ENCODE measurements around the gene DENND10.
"Not testable (repeated sequence)": the region's sequence is repeated elsewhere in the genome, so short reads cannot be mapped to it uniquely, and the experiment has no call there.

Gene DENND10

GRCh38 chr10:119131512-119132240, 27.8 kb downstream of the DENND10 start:
- ATAC-seq (ENCODE audit: low read depth) (no peak), DNase-seq (ENCODE audit: low spot score) (no peak)
- no peaks in the 10 kb centered on the region for H3K4me1 ChIP-seq (ENCODE audit: insufficient read depth, poor library complexity, severe bottlenecking)
- TF ChIP-seq CTCF (IDR thresholded peaks at IDR 0.05; ENCODE audit: poor library complexity, severe bottlenecking), result no peak
- no peaks in the 10 kb centered on the region for H3K27me3 ChIP-seq (ENCODE audit: insufficient read depth, poor library complexity, severe bottlenecking)
- H3K36me3 ChIP-seq (ENCODE audit: low read depth), result peaks cover 64% of the 10 kb centered on the region
- no peak overlapping the region for H3K27ac ChIP-seq (ENCODE audit: poor library complexity, severe bottlenecking)
- H3K4me3 ChIP-seq (ENCODE audit: severe bottlenecking), result no peak overlapping the region
- H3K9me3 ChIP-seq (ENCODE audit: severe bottlenecking), result no peaks in the 10 kb centered on the region

DNA sequence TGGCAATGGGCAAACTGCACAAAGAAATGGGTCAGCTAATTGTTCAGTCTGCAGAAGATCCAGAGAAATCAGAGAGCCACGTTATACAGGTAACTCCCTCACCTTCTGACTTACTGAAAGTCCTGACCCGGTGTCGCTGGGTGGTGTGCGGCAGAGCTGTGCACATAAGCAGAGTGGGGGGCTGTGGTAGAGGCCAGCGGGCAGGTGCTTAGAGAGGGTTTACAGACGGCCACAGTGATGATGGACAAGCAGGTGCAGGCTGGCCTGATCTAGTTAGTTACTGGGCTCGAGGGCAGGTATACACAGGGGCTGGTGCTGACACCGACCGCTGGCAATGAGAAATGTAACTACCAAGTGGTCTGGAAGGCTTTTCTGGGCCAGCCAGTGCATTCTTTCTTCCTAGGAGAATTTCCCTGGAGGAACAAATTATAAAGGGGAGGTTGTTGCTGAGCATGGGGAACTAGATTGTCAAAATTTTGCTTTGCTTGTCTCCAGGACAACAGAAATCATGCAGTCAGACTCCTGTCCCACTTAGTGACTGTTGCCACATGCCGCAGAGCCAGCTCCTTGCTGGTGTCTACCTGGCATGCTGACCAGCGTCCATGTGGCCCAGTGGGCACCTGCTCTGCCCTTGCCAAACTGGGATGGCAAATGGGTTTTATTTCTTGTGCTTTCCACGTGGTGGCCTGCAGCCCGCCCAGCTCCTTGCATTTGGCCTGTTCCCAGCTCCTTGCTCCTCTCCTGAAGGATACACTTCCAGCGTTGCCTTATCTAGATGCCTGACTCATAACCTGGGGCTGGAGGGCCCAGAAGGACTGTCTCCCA, 28.8 kb downstream of the DENND10 start:
- DNase-seq (ENCODE audit: low spot score) (no peak), ATAC-seq (ENCODE audit: low read depth) (no peak)
- H3K27ac ChIP-seq (ENCODE audit: poor library complexity, severe bottlenecking), result no peak overlapping the region
- H3K9me3 ChIP-seq (ENCODE audit: severe bottlenecking), result no peaks in the 10 kb centered on the region
- H3K4me3 ChIP-seq (ENCODE audit: severe bottlenecking), result no peak overlapping the region
- H3K4me1 ChIP-seq (ENCODE audit: insufficient read depth, poor library complexity, severe bottlenecking), result no peaks in the 10 kb centered on the region
- H3K27me3 ChIP-seq (ENCODE audit: insufficient read depth, poor library complexity, severe bottlenecking), result no peaks in the 10 kb centered on the region
- no peak for TF ChIP-seq CTCF (IDR thresholded peaks at IDR 0.05; ENCODE audit: poor library complexity, severe bottlenecking)
- peaks cover 61% of the 10 kb centered on the region for H3K36me3 ChIP-seq (ENCODE audit: low read depth)

GRCh38 chr10:119133949-119134348, 30.0 kb downstream of the DENND10 start:
- no peak for TF ChIP-seq CTCF (IDR thresholded peaks at IDR 0.05; ENCODE audit: poor library complexity, severe bottlenecking)
- Histone ChIP-seq H3K27me3 (ENCODE audit: insufficient read depth, poor library complexity, severe bottlenecking) (no peaks in the 10 kb centered on the region), H3K4me3 (ENCODE audit: severe bottlenecking) (no peak overlapping the region), H3K4me1 (ENCODE audit: insufficient read depth, poor library complexity, severe bottlenecking) (no peaks in the 10 kb centered on the region), H3K27ac (ENCODE audit: poor library complexity, severe bottlenecking) (no peak overlapping the region), H3K9me3 (ENCODE audit: severe bottlenecking) (no peaks in the 10 kb centered on the region), H3K36me3 (ENCODE audit: low read depth) (peaks cover 55% of the 10 kb centered on the region)
- ATAC-seq (ENCODE audit: low read depth), result no peak
- DNase-seq (ENCODE audit: low spot score), result no peak

- no peak overlapping the region for H3K4me3 ChIP-seq (ENCODE audit: severe bottlenecking)
- no peak for ATAC-seq (ENCODE audit: low read depth)
- no peak for DNase-seq (ENCODE audit: low spot score)
- peaks cover 40% of the 10 kb centered on the region for H3K36me3 ChIP-seq (ENCODE audit: low read depth)
- no peak for TF ChIP-seq CTCF (IDR thresholded peaks at IDR 0.05; ENCODE audit: poor library complexity, severe bottlenecking)
- H3K4me1 ChIP-seq (ENCODE audit: insufficient read depth, poor library complexity, severe bottlenecking), result no peaks in the 10 kb centered on the region
- H3K27me3 ChIP-seq (ENCODE audit: insufficient read depth, poor library complexity, severe bottlenecking), result no peaks in the 10 kb centered on the region
- H3K27ac ChIP-seq (ENCODE audit: poor library complexity, severe bottlenecking), result no peak overlapping the region
- no peaks in the 10 kb centered on the region for H3K9me3 ChIP-seq (ENCODE audit: severe bottlenecking)
Measured at GRCh38 chr10:119135513-119135881, 31.6 kb downstream of the DENND10 start.

DNA sequence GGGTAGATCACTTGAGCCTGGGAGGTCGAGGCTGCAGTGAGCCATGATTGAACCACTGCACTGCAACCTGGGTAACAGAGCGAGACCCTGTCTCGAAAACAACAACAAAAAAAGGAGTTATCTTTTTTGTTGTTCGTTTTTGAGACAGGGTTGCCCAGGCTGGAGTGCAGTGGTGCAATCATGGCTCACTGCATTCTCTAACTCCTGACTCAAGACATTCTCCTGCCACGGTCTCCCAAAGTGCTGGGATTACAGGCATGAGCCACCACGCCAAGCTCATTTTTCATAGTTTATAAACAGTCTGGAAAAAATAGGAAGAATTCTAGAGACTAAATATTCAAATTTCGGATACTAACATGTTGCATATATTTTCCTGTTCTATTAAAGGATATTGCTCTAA, 32.2 kb downstream of the DENND10 start:
- TF ChIP-seq CTCF (IDR thresholded peaks at IDR 0.05; ENCODE audit: poor library complexity, severe bottlenecking), result no peak
- H3K36me3 ChIP-seq (ENCODE audit: low read depth), result peaks cover 34% of the 10 kb centered on the region
- no peak for ATAC-seq (ENCODE audit: low read depth)
- no peaks in the 10 kb centered on the region for H3K27me3 ChIP-seq (ENCODE audit: insufficient read depth, poor library complexity, severe bottlenecking)
- H3K27ac ChIP-seq (ENCODE audit: poor library complexity, severe bottlenecking), result no peak overlapping the region
- H3K4me1 ChIP-seq (ENCODE audit: insufficient read depth, poor library complexity, severe bottlenecking), result no peaks in the 10 kb centered on the region
- H3K4me3 ChIP-seq (ENCODE audit: severe bottlenecking), result no peak overlapping the region
- H3K9me3 ChIP-seq (ENCODE audit: severe bottlenecking), result no peaks in the 10 kb centered on the region
- DNase-seq (ENCODE audit: low spot score), result no peak

GRCh38 chr10:119137878-119138277, 34.0 kb downstream of the DENND10 start:
- not testable (repeated sequence) for ATAC-seq (ENCODE audit: low read depth); DNase-seq (ENCODE audit: low spot score); H3K4me1 ChIP-seq (ENCODE audit: insufficient read depth, poor library complexity, severe bottlenecking); H3K27ac ChIP-seq (ENCODE audit: poor library complexity, severe bottlenecking); H3K9me3 ChIP-seq (ENCODE audit: severe bottlenecking); H3K27me3 ChIP-seq (ENCODE audit: insufficient read depth, poor library complexity, severe bottlenecking); H3K4me3 ChIP-seq (ENCODE audit: severe bottlenecking)
- peaks cover 23% of the 10 kb centered on the region for H3K36me3 ChIP-seq (ENCODE audit: low read depth)

Measured in RWPE2 (cell line).